ENCODE results near the gene MSH5. TPM values are rescaled to one million over a fixed set of nuclear protein-coding genes. Genes with fewer than 3 reads are reported as not detected.

MSH5 gene
- total and polyA plus RNA-seq, 9 of the 15 experiments (the other 6 are each of a cell fraction or from before 2014, with no cell fraction given): 12.5 to 104 (median 46.6) TPM

- 0 out of 2 replicates have a peak, but pooled peaks have one; percentile 50 for TF ChIP-seq ZBTB40 (IDR thresholded peaks at IDR 0.05)
- no peak for TF ChIP-seq ZBTB40 (CRISPR knock-in tag; IDR thresholded peaks at IDR 0.05)
- peak; percentile 28 for TF ChIP-seq KDM5B (IDR thresholded peaks at IDR 0.05; ENCODE audit: insufficient replicate concordance, low read depth, low read length)
- no peak for TF ChIP-seq RHOXF2B (CRISPR knock-in tag; conservative IDR thresholded peaks at IDR 0.05)
- no peak for TF ChIP-seq ZNF24 (IDR thresholded peaks at IDR 0.05)
- no peak for TF ChIP-seq HDAC6 (IDR thresholded peaks at IDR 0.05; ENCODE audit: low read depth, low read length)
- TF ChIP-seq SRF (CRISPR knock-in tag; IDR thresholded peaks at IDR 0.05): peak in 1 of 2 experiments; percentile 13; a peak in 1 of 4 replicates
- TF ChIP-seq BHLHE40 (IDR thresholded peaks at IDR 0.05; ENCODE audit: low read length): peak; percentile 4; the same call in 1 of the 2 replicates
- TF ChIP-seq ZBTB2 (IDR thresholded peaks at IDR 0.05): no peak
- 0 out of 4 replicates have a peak, but pooled peaks of 1 of the 2 experiments have one; percentile 15 for TF ChIP-seq TRIM24 (IDR thresholded peaks at IDR 0.05)
- no peak for TF ChIP-seq U2AF2 (optimal IDR thresholded peaks at IDR 0.05; ENCODE audit: low read depth, low read length)
- peak; percentile 79 for TF ChIP-seq BRD9 (IDR thresholded peaks at IDR 0.05; ENCODE audit: low read depth, partially characterized antibody)
- TF ChIP-seq ASH1L (IDR thresholded peaks at IDR 0.05; ENCODE audit: borderline replicate concordance, low read depth, partially characterized antibody): no peak
- TF ChIP-seq POLR3A (IDR thresholded peaks at IDR 0.05; ENCODE audit: borderline replicate concordance, extremely low read depth, insufficient read depth, insufficient read length): no peak
- TF ChIP-seq PTRF (tag; IDR thresholded peaks at IDR 0.05): no peak
- TF ChIP-seq COPS2 (conservative IDR thresholded peaks at IDR 0.05): no peak
- no peak for TF ChIP-seq NONO (IDR thresholded peaks at IDR 0.05; ENCODE audit: low read depth in 2 of 2, low read length in 1 of 2)
Measured at GRCh38 chr6:31794866-31795615, 55.2 kb downstream of the MSH5 start (continued).
